ENCODE results near the gene COL4A3. TPM values are rescaled to one million over a fixed set of nuclear protein-coding genes. Genes with fewer than 3 reads are reported as not detected.

The COL4A3 gene
- total RNA-seq, 1 experiment from 2014 or later = 0.15 TPM

- Histone ChIP-seq H3K18ac (ENCODE audit: insufficient read length, low read depth, low read length) (no peak overlapping the region), H2BK120ac (ENCODE audit: low read depth, low read length, poor library complexity, severe bottlenecking) (no peak overlapping the region), H3K79me1 (ENCODE audit: insufficient read depth, low read depth, low read length, poor library complexity, severe bottlenecking) (no peaks in the 10 kb centered on the region), H2BK20ac (ENCODE audit: low read depth, low read length, poor library complexity, severe bottlenecking) (no peak overlapping the region), H3K14ac (ENCODE audit: insufficient read depth, low read length) (no peak overlapping the region), H3K4me2 (ENCODE audit: insufficient read depth, insufficient read length, low read length) (no peak overlapping the region), H2AK5ac (ENCODE audit: insufficient read length, low read length) (no peak overlapping the region), H3K9me3 (ENCODE audit: control insufficient read depth, low read depth, low read length) (no peaks in the 10 kb centered on the region), H3K23me2 (ENCODE audit: insufficient read length, low read depth, low read length, poor library complexity, severe bottlenecking) (no peaks in the 10 kb centered on the region), H3K27ac (ENCODE audit: insufficient read length, low read depth, low read length) (no peak overlapping the region), H3K4me1 (ENCODE audit: insufficient read depth, low read length) (no peaks in the 10 kb centered on the region), H4K91ac (ENCODE audit: insufficient read length, low read depth, low read length) (no peak overlapping the region), H2BK12ac (ENCODE audit: insufficient read length, low read depth, low read length) (no peak overlapping the region), H3K9ac (ENCODE audit: extremely low read depth, insufficient read length, low read length) (no peak overlapping the region), H3K27me3 (ENCODE audit: insufficient read depth, low read length) (no peaks in the 10 kb centered on the region), H3K79me2 (ENCODE audit: insufficient read depth, low read length) (no peaks in the 10 kb centered on the region), H4K20me1 (ENCODE audit: control insufficient read depth, insufficient read depth, insufficient read length) (no peaks in the 10 kb centered on the region), H4K8ac (replicated peaks; ENCODE audit: insufficient read length, low read depth, low read length) (no peak overlapping the region), H2BK5ac (ENCODE audit: insufficient read length, low read length) (no peak overlapping the region), H4K5ac (ENCODE audit: insufficient read length, low read depth, low read length) (no peak overlapping the region), H2AFZ (ENCODE audit: low read length) (no peak overlapping the region), H2BK15ac (ENCODE audit: low read depth, low read length) (no peak overlapping the region), H3K23ac (ENCODE audit: insufficient read length, low read depth, low read length) (no peak overlapping the region), H3K56ac (ENCODE audit: insufficient read length, low read depth, low read length) (no peak overlapping the region), H3K4ac (ENCODE audit: low read depth, low read length) (no peak overlapping the region), H3T11ph (ENCODE audit: low read length) (no peak overlapping the region)
- WGBS (ENCODE audit: extremely low coverage, insufficient read length, low lambda C conversion rate) = no CpG with 5 or more reads among the region's 3 CpGs
- Mint-ChIP-seq H3K27me3 (ENCODE audit: low read depth) (no peaks in the 10 kb centered on the region), H3K36me3 (ENCODE audit: insufficient read depth in 1 of 3, low read depth in 3 of 3) (no peaks in the 10 kb centered on the region), H3K9me3 (no peaks in the 10 kb centered on the region), H3K27ac (no peak overlapping the region), H3K4me1 (no peaks in the 10 kb centered on the region), H3K4me3 (no peak overlapping the region)
- DNase-seq = no peak
- no peak for TF ChIP-seq CTCF (conservative IDR thresholded peaks at IDR 0.05)
Measured at GRCh38 chr2:227117852-227118251, 46.6 kb upstream of the COL4A3 start.
